Glutamatergic neuron (in vitro differentiated cells): ENCODE measurements around the gene SLC29A1. TPM values are rescaled to one million over a fixed set of nuclear protein-coding genes. Genes with fewer than 3 reads are reported as not detected.

Source experiments
- DNase-seq: peaks from one replicate; pipeline ENCODE4 v3.0.0; 2022
- H3K27ac Mint-ChIP-seq: one replicate; pipeline ENCODE4 v1.8.0; 2020; ENCODE audit warnings: mild to moderate bottlenecking, mixed read lengths, inconsistent platforms; ENCODE audit not compliant: unreplicated experiment
- H3K27me3 Mint-ChIP-seq: one replicate; pipeline ENCODE4 v1.8.0; 2020; ENCODE audit warnings: mild to moderate bottlenecking, moderate library complexity, mixed read lengths, inconsistent platforms; ENCODE audit not compliant: unreplicated experiment
- H3K36me3 Mint-ChIP-seq: one replicate; pipeline ENCODE4 v1.8.0; 2020; ENCODE audit warnings: mild to moderate bottlenecking, mixed read lengths, inconsistent platforms; ENCODE audit not compliant: unreplicated experiment
- H3K4me1 Mint-ChIP-seq: one replicate; pipeline ENCODE4 v1.8.0; 2020; ENCODE audit warnings: mild to moderate bottlenecking, low read depth, mixed read lengths, inconsistent platforms; ENCODE audit not compliant: unreplicated experiment
- H3K4me3 Mint-ChIP-seq: one replicate; pipeline ENCODE4 v1.8.0; 2020; ENCODE audit warnings: mild to moderate bottlenecking, mixed read lengths, inconsistent platforms; ENCODE audit not compliant: unreplicated experiment
- H3K9me3 Mint-ChIP-seq: one replicate; pipeline ENCODE4 v1.8.0; 2020; ENCODE audit warnings: mild to moderate bottlenecking, moderate library complexity, mixed read lengths, inconsistent platforms; ENCODE audit not compliant: unreplicated experiment
- total RNA-seq: library from RNA; stranded (reverse); fragmentation: NEBNext Ultra II Directional; extraction: Animal tissue kit (Norgen Biotek cat#: 25700); gene quantifications from one replicate; pipeline ENCODE4 v1.2.1, GENCODE V29; 2021; ENCODE audit not compliant: unreplicated experiment
- TF ChIP-seq, protein P1 (sequence below): fragments of 200-600 bp; sonication (generic); IDR thresholded peaks from one replicate; pipeline ENCODE4 v1.5.0; 2021; ENCODE audit not compliant: partially characterized antibody, unreplicated experiment

SLC29A1 gene
- total RNA-seq, 1 donor from 2014 or later = 20.0 TPM

- H3K27me3 Mint-ChIP-seq = peaks cover 25% of the 10 kb centered on the region
- H3K4me3 Mint-ChIP-seq = peak overlapping the region; percentile 98
- peaks cover 26% of the 10 kb centered on the region for H3K9me3 Mint-ChIP-seq
- peaks cover 28% of the 10 kb centered on the region for H3K4me1 Mint-ChIP-seq
- no peak for DNase-seq
- peak overlapping the region; percentile 99 for H3K27ac Mint-ChIP-seq
- H3K36me3 Mint-ChIP-seq = peaks cover 16% of the 10 kb centered on the region
- TF ChIP-seq, protein P1, sequence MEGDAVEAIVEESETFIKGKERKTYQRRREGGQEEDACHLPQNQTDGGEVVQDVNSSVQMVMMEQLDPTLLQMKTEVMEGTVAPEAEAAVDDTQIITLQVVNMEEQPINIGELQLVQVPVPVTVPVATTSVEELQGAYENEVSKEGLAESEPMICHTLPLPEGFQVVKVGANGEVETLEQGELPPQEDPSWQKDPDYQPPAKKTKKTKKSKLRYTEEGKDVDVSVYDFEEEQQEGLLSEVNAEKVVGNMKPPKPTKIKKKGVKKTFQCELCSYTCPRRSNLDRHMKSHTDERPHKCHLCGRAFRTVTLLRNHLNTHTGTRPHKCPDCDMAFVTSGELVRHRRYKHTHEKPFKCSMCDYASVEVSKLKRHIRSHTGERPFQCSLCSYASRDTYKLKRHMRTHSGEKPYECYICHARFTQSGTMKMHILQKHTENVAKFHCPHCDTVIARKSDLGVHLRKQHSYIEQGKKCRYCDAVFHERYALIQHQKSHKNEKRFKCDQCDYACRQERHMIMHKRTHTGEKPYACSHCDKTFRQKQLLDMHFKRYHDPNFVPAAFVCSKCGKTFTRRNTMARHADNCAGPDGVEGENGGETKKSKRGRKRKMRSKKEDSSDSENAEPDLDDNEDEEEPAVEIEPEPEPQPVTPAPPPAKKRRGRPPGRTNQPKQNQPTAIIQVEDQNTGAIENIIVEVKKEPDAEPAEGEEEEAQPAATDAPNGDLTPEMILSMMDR = no peak
Observed at GRCh38 chr6:44248579-44248978, 25.2 kb downstream of the SLC29A1 start.

- H3K9me3 Mint-ChIP-seq = peaks cover 25% of the 10 kb centered on the region
- peaks cover 28% of the 10 kb centered on the region for H3K4me1 Mint-ChIP-seq
- peak overlapping the region; percentile 49 for H3K27ac Mint-ChIP-seq
- DNase-seq = no peak
- H3K36me3 Mint-ChIP-seq = peaks cover 16% of the 10 kb centered on the region
- H3K27me3 Mint-ChIP-seq = peaks cover 23% of the 10 kb centered on the region
- TF ChIP-seq, protein P1 = no peak
- H3K4me3 Mint-ChIP-seq = peak overlapping the region; percentile 98
Observed at GRCh38 chr6:44249082-44249748, 25.8 kb downstream of the SLC29A1 start.

- Mint-ChIP-seq H3K36me3 (peaks cover 16% of the 10 kb centered on the region), H3K9me3 (peaks cover 22% of the 10 kb centered on the region), H3K4me3 (peak overlapping the region; percentile 56), H3K4me1 (peaks cover 34% of the 10 kb centered on the region), H3K27me3 (peaks cover 21% of the 10 kb centered on the region), H3K27ac (peak overlapping the region; percentile 14)
- TF ChIP-seq, protein P1 = no peak
- no peak for DNase-seq
Observed at GRCh38 chr6:44250067-44250717, 26.8 kb downstream of the SLC29A1 start.

DNA sequence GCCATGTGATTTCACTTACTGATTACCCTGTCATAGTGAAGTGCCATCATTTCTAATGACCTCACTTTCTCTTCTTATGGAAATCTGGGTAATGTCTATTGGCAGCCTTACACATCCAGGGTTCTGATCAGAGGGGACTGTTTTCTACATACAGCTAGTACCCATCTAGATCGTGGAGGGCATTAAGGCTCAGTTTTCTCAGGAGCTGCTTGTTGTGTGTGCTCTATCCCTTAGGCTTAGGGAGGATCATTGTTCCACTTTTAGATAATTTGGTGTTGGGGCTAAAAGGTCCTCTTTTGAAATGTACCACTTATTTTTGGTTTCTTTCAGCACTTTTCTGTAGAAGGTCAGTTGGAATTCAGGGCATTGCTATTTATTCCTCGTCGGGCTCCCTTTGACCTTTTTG lies 27.3 kb downstream of the SLC29A1 start:
- TF ChIP-seq, protein P1 = no peak
- Mint-ChIP-seq H3K27ac (no peak overlapping the region), H3K4me1 (peaks cover 33% of the 10 kb centered on the region), H3K27me3 (peaks cover 17% of the 10 kb centered on the region), H3K36me3 (peaks cover 16% of the 10 kb centered on the region), H3K4me3 (no peak overlapping the region), H3K9me3 (peaks cover 23% of the 10 kb centered on the region)
- DNase-seq = no peak
